HT1080 (cell line): ENCODE results near the gene UROC1. TPM values are rescaled to one million over a fixed set of nuclear protein-coding genes. Genes with fewer than 3 reads are reported as not detected.

Source experiments
- DNase-seq: peaks from one replicate; pipeline ENCODE4 v3.0.0-alpha.2; 2015; ENCODE audit warnings: low read depth
- polyA plus RNA-seq, 2 experiments: library from polyadenylated mRNA; depleted of rRNA; stranded (reverse); fragments of >200 nt; gene quantifications; 2 replicates each; pipeline ENCODE4 v1.2.3, GENCODE V29; 2015
- total RNA-seq: library from RNA; depleted of rRNA; stranded (reverse); fragments of >200 nt; shearing (Covaris generic); gene quantifications from 2 replicates; pipeline ENCODE4 v1.2.3, GENCODE V29; 2014; rRNA removed

The UROC1 gene
- total RNA-seq = 0.03 TPM in 1 of 2 replicates, not detected in the other
- polyA plus RNA-seq (2015; cell fraction: cytosol; rRNA removed) = 0.02 TPM in 1 of 2 replicates, not detected in the other
- not detected in 2 replicates for polyA plus RNA-seq (2015; cell fraction: nucleus; rRNA removed)

DNA sequence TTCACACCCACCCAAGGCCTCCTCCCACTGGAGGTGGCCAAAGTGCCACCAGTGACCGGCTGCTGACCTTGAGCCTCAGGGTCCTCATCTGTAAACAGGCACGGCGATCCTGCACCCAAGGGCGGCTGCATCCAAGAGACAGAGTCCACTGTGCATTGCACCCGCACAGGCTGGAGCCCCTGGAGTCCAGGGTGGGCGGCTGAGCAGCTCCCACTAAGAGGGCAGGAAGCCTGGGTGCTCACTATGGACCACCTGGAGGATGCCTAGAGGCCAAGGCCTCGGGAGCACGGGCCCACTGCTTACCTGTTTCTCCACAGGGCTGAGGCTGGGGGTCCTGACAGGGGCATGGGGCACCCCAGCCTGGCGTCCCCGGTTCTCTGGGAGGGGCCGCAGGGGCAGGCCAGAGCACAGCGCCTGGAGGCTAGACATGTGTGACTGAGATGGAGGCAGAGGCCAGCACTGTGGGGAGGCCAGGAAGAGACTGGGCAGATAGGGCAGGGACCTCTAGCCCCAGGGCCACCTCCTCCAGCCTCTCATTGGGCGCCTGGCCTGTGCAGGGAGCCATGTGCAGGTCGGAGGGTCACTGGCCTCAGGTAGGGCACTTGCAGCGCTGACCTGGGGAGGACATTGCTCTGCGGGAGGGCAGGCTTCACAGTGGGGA lies at the start of gene UROC1:
UROC1 (minus strand) TSS at position 483 of the 661 bp plus-strand sequence; CDS start at position 429, 54 bp downstream.
- no peak for DNase-seq

DNA sequence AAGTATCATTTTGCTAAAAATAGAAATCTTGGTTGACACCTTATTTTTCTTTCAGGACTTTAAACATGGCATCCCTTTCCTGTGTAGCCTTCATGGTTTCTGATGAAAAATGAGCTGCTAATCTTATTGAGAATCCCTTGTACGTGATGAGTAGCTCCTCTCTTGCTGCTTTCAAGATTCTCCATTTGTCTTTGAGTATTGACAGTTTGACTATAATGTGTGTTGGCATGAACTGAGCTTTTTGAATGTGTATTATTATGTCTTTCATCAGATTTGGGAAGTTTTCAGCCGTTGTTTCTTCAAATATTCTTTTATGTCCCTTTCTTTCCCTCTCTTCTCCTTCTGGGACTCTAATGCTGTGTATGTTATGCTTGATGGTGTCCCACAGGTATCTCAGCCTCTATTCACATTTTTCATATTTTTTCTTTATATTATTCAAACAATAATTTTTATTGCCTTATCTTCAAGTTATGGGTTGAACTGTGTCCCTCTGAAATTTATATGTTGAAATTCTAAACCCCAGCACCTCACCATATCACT lies 45.2 kb upstream of the UROC1 start:
- DNase-seq = no peak

DNA sequence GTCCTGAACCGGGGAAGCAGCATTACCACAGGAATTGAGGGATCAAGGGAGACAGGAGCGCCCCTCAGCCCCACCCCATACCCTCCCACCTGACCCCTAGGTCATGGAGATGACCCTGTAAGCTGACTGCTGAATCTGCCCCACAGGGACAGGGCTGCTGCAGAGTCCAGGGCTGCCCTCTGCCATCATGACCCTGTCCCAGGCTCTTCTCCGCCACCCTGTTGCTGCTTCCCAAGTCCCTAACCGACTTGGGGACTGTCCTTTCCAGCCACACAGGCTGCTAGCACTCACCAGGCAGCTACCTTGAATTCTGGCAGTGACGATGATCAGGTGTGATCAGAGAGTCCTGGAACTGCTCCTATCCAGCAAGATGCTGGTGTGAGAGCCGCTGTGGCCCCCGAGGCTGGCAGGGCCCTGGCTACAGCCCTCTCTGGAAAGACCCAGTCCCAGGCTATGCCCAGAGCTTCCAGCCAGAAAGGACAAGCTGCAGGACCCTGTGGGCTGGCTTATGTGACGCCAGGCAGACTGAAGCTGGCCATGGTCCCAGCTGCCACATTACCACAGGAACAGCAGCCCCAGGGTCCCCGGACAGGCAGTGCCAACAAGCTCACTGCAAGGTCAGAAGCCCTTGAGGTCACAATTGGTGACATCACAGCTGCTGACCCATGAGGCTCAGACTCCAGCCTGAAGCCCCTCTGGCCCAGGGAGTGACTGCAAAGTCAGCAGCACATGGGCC lies 40.9 kb upstream of the UROC1 start, which contains the start of gene C3orf22:
C3orf22 (minus strand) TSS at position 597 of the 736 bp plus-strand sequence. CDS start 5,542 bp downstream, outside the sequence.
- DNase-seq = no peak

GRCh38 chr3:126557761-126558160 lies 40.2 kb upstream of the UROC1 start:
- DNase-seq = no peak

- DNase-seq = no peak
Measured at GRCh38 chr3:126557415-126557745, 39.8 kb upstream of the UROC1 start.

DNA sequence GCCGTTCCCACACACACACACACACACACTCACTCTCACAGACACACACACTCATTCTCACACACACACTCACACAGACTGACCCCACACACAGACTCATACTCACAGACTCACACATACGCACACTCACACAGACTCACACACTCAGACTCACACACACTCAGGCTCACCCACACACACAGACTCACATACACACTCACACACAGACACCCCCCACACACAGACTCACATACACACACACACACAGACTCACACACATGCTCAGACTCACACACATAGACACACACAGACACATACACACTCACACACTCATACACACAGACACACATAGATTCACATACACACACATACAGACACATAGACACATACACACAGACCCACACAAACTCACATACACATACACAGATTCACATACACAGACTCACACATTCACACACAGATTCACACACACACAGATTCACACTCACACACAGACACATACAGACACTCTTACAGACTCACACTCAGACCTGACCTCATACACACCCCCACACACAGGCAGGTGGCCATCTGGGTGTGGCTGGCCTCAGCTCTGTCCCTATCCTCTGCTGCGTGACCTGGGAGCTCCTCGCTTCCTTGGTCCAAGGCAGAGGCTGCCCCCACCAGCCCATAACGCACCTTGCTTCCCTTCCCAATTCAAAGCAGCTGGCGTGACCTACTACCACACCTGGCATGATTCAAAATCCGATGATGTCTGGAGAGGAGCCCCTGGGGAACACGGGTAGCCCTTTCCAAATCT lies 39.3 kb upstream of the UROC1 start:
- no peak for DNase-seq

- DNase-seq = no peak
Measured at GRCh38 chr3:126555795-126556636, 38.4 kb upstream of the UROC1 start.

- no peak for DNase-seq
Measured at GRCh38 chr3:126554560-126555525, 37.3 kb upstream of the UROC1 start.

GRCh38 chr3:126553284-126554084 lies 35.9 kb upstream of the UROC1 start:
- no peak for DNase-seq

- DNase-seq = no peak
Measured at GRCh38 chr3:126552688-126553283, 35.2 kb upstream of the UROC1 start.

- DNase-seq = no peak
Measured at GRCh38 chr3:126551839-126552687, 34.5 kb upstream of the UROC1 start.

DNA sequence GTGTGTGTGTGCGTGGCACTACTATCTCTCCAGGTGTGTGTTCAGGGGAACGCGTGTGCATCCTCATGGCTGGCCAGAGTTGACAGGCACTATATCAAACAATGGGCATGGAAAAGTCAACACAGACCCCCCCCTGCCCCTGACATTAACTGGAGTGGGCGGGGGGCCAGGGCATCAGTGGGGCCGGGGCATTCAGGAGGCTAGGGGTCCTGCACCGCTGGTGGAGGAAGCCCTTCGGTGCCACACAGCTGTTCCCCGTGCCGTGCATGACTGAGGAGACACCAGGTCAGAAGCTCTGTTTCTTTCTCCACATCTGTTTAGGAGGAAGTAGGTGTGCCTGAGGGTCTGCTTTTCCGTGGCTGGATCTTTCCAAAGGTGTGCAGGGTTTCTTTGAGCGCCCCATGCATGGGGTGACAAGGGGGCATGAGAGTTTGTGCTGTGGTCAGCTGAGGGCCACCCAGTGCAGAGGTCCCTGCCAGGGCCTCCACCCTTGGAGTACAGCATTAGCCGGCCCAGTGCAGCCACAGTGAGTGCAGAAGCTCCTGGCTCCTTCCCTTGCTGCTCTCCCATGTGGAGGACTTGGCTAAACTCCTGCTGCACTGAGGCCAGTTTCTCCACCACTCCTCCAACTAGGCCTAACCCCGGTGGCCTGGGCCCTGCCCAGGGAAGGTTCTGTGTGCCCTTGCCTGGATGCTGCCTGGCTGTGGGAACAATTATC lies 33.7 kb upstream of the UROC1 start:
- DNase-seq = no peak

DNA sequence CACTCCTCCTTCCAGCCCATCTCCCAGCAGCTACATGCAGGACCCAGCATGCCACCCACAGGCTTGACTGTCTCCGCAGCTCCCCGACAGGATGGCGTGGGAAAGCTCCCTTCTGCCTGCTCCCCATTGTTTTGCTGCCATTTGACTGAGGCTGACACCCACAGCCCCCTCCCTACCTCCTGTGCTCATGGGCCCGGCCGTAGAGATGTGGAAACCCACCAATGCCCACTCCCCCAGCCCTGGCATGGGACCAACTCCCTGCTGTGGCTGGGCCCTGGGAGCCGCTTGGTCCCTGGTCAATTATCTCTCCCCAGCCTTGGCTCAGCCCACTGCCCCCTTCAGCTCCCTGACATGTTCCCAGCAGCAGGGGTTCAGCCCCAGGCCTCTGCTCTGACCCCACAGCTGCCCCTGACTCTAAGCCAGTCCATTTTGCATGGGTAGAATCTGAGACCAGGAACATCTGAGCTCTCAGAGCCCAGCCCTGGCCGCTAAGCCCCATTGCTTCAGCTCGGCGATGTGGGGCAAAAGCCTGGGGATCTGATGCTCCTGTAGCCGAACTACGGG lies 33.0 kb upstream of the UROC1 start:
- no peak for DNase-seq

- DNase-seq = no peak
Measured at GRCh38 chr3:126549861-126550487, 32.4 kb upstream of the UROC1 start.

DNA sequence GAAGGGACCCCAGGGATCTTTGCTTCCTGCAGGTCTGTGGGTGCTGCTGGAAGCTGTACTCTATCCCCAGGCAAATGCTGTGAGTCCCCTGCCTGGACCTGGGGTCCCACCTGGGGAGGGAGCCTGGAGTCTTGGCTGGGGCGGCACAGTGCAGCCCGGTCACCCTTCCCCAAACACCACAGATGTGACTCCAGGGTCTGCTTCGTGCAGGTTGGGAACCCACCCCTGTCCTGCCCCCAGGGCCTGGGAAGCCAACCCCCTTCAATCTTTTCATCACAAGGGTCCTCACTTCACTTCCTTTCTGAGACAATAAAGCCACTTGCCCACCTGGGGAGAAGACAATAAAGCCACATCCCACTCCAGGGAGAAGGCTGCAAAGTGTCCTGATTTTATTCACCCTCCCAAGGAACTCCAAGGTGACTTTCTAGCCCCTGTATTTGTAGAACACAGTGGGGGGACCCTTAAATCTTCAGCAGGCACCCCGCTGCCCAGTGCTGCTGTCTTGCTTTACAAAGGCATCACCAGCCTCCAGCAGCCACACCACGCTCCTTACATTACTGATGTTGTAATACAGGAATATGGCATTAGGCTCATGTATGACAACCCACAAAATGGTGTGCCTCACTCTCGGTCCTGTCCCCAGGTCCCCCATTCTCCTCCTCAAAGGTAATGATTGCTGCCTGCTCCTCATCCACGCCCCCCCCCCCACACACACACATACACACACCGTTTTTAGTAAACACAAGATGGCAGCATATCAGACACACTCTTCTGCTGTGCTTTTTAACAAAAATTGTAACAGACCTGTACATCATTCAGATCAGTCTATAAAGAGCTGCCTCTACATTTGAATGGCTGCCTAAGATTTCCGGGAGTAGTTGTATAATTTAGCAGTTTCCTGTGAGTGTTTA lies 31.2 kb upstream of the UROC1 start:
- DNase-seq = no peak
